ENCODE results near the gene TNRC6B. TPM values are rescaled to one million over a fixed set of nuclear protein-coding genes. Genes with fewer than 3 reads are reported as not detected.

Gene TNRC6B
- total RNA-seq, 4 donors from 2014 or later: 41.8 to 109 (median 48.2) TPM

DNA sequence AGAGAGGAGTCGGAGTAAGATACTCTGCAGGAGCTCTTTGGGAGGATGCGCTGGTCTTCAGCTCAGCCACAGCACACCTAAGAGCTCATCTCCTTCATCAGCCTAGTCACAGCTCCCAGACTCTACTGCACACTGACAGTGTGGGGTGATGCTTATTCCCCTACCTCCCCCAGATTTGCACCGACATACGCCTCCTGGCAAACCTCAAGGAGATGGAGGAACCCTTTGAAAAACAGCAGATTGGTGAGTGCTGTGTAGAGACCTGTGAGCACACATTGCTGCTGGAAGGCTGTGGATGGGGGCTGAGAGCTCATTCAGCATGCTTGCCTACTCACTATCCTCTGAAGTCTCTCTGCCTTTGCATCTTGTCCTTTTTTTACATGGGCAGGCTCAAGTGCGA lies 183.4 kb downstream of the TNRC6B start:
- no peak overlapping the region for H3K4me3 ChIP-seq (ENCODE audit: low read depth, poor library complexity, severe bottlenecking)
- intact Hi-C loops (cut with DNase I; ENCODE audit: low total_unique reads): no loop called here
- DNase-seq (ENCODE audit: low spot score in 2 of 2): no peak
- TF ChIP-seq CTCF (IDR thresholded peaks at IDR 0.05) (no peak), POLR2A (IDR thresholded peaks at IDR 0.05) (no peak)
- 98 to 99% methylated on average over 5 of the region's 5 CpGs for WGBS, 2 donors

GRCh38 chr22:40363059-40363458 lies 185.3 kb downstream of the TNRC6B start:
- TF ChIP-seq CTCF (IDR thresholded peaks at IDR 0.05) (no peak), POLR2A (IDR thresholded peaks at IDR 0.05) (no peak)
- no peak overlapping the region for H3K4me3 ChIP-seq (ENCODE audit: low read depth, poor library complexity, severe bottlenecking)
- intact Hi-C loops (cut with DNase I; ENCODE audit: low total_unique reads): no loop called here
- no peak for DNase-seq (ENCODE audit: low spot score in 2 of 2)
- WGBS, 2 donors: 90 to 95% methylated on average over 3 of the region's 3 CpGs

GRCh38 chr22:40364431-40364830 lies 186.7 kb downstream of the TNRC6B start:
- 81 to 88% methylated on average over 1 of the region's 1 CpG for WGBS, 2 donors
- intact Hi-C loops (cut with DNase I; ENCODE audit: low total_unique reads): no loop called here
- DNase-seq (ENCODE audit: low spot score in 2 of 2): no peak
- TF ChIP-seq CTCF (IDR thresholded peaks at IDR 0.05) (no peak), POLR2A (IDR thresholded peaks at IDR 0.05) (no peak)
- no peak overlapping the region for H3K4me3 ChIP-seq (ENCODE audit: low read depth, poor library complexity, severe bottlenecking)

- TF ChIP-seq CTCF (IDR thresholded peaks at IDR 0.05): no peak
- DNase-seq (ENCODE audit: low spot score in 2 of 2): no peak
- WGBS, 2 donors: 93 to 96% methylated on average over 2 of the region's 2 CpGs
- H3K4me3 ChIP-seq (ENCODE audit: low read depth, poor library complexity, severe bottlenecking): no peak overlapping the region
- intact Hi-C loops (cut with DNase I; ENCODE audit: low total_unique reads): no loop called here
These were observed 188.3 kb downstream of the TNRC6B start for GRCh38 chr22:40366068-40366467.

GRCh38 chr22:40367342-40367741 lies 189.6 kb downstream of the TNRC6B start:
- no peak for DNase-seq (ENCODE audit: low spot score in 2 of 2)
- intact Hi-C loops (cut with DNase I; ENCODE audit: low total_unique reads): no loop called here
- TF ChIP-seq CTCF (IDR thresholded peaks at IDR 0.05) (no peak), POLR2A (IDR thresholded peaks at IDR 0.05) (no peak)
- 49 to 55% methylated on average over 6 of the region's 6 CpGs for WGBS, 2 donors
- H3K4me3 ChIP-seq (ENCODE audit: low read depth, poor library complexity, severe bottlenecking): no peak overlapping the region

- no peak for TF ChIP-seq CTCF (IDR thresholded peaks at IDR 0.05)
- no peak for TF ChIP-seq POLR2A (IDR thresholded peaks at IDR 0.05)
These were observed 190.3 kb downstream of the TNRC6B start for GRCh38 chr22:40368016-40368415.

More at GRCh38 chr22:40368016-40368415, 190.3 kb downstream of the TNRC6B start:
- no peak for DNase-seq (ENCODE audit: low spot score in 2 of 2)
- intact Hi-C loops (cut with DNase I; ENCODE audit: low total_unique reads): no loop called here
- 81 to 83% methylated on average over 6 of the region's 6 CpGs for WGBS, 2 donors
- no peak overlapping the region for H3K4me3 ChIP-seq (ENCODE audit: low read depth, poor library complexity, severe bottlenecking)

All from lower leg skin (tissue), 4 donors.